Neural progenitor cell (in vitro differentiated cells): ENCODE data around the gene ETAA1. TPM values are rescaled to one million over a fixed set of nuclear protein-coding genes. Genes with fewer than 3 reads are reported as not detected.

Experiments
- DNase-seq: peaks from one replicate; pipeline ENCODE4 v3.0.0-alpha.2; 2016; ENCODE audit warnings: low spot score
- H2AFZ ChIP-seq: fragments of 200-600 bp; sonication (generic); replicated peaks from 2 replicates; pipeline ENCODE4 v1.6.1; 2016; ENCODE audit warnings: antibody characterized with exemption
- H3F3A ChIP-seq: fragments of 200-600 bp; sonication (generic); 2 replicates; pipeline ENCODE4 v1.6.1; 2016; ENCODE audit warnings: antibody characterized with exemption, low read depth
- H3K27ac ChIP-seq: fragments of 200-600 bp; sonication (generic); 2 replicates; pipeline ENCODE4 v1.5.1; 2016; ENCODE audit warnings: mild to moderate bottlenecking
- H3K27me3 ChIP-seq: fragments of 200-600 bp; sonication (generic); 2 replicates; pipeline ENCODE4 v1.6.1; 2016; ENCODE audit warnings: mild to moderate bottlenecking, moderate library complexity
- H3K36me3 ChIP-seq: fragments of 200-600 bp; sonication (generic); 2 replicates; pipeline ENCODE4 v1.5.1; 2016
- H3K4me1 ChIP-seq: fragments of 200-600 bp; sonication (generic); 2 replicates; pipeline ENCODE4 v1.6.1; 2016; ENCODE audit warnings: mixed run types
- H3K4me2 ChIP-seq: fragments of 200-600 bp; sonication (generic); 2 replicates; pipeline ENCODE4 v1.6.1; 2016
- H3K4me3 ChIP-seq: fragments of 200-600 bp; sonication (generic); 2 replicates; pipeline ENCODE4 v1.5.1; 2016
- H3K79me2 ChIP-seq: fragments of 200-600 bp; sonication (generic); 2 replicates; pipeline ENCODE4 v1.6.1; 2016; ENCODE audit warnings: low read depth
- H3K9ac ChIP-seq: fragments of 200-600 bp; sonication (generic); 2 replicates; pipeline ENCODE4 v1.6.1; 2016
- H3K9me3 ChIP-seq: fragments of 200-600 bp; sonication (generic); 2 replicates; pipeline ENCODE4 v1.5.1; 2016; ENCODE audit warnings: low read depth
- H4K20me1 ChIP-seq: fragments of 200-600 bp; sonication (generic); 2 replicates; pipeline ENCODE4 v1.6.1; 2016; ENCODE audit warnings: low read depth
- H3K27ac Mint-ChIP-seq: 3 replicates; pipeline ENCODE4 v1.8.0; 2021; ENCODE audit warnings: mixed read lengths
- H3K27me3 Mint-ChIP-seq: 2 replicates; pipeline ENCODE4 v1.8.0; 2022; ENCODE audit warnings: low read depth, mild to moderate bottlenecking, inconsistent platforms, moderate library complexity, mixed read lengths; ENCODE audit not compliant: insufficient read depth
- H3K36me3 Mint-ChIP-seq: 3 replicates; pipeline ENCODE4 v1.8.0; 2021; ENCODE audit warnings: mixed read lengths
- H3K4me1 Mint-ChIP-seq: 3 replicates; pipeline ENCODE4 v1.8.0; 2021; ENCODE audit warnings: mixed read lengths
- H3K4me3 Mint-ChIP-seq: 3 replicates; pipeline ENCODE4 v1.8.0; 2021; ENCODE audit warnings: mild to moderate bottlenecking, moderate library complexity, mixed read lengths
- H3K9me3 Mint-ChIP-seq: 3 replicates; pipeline ENCODE4 v1.8.0; 2020; ENCODE audit warnings: mixed read lengths
- CTCF ChIP-seq: fragments of 200-600 bp; sonication (generic); IDR thresholded peaks from 2 replicates; pipeline ENCODE4 v1.5.1; 2017; ENCODE audit warnings: antibody characterized with exemption, mild to moderate bottlenecking
- EZH2 ChIP-seq: fragments of 200-600 bp; sonication (generic); IDR thresholded peaks from 2 replicates; pipeline ENCODE4 v1.6.1; 2017; ENCODE audit warnings: antibody characterized with exemption, mild to moderate bottlenecking, moderate library complexity
- EZH2phosphoT487 ChIP-seq: fragments of 200-600 bp; sonication (generic); IDR thresholded peaks from 2 replicates; pipeline ENCODE4 v1.6.1; 2017; ENCODE audit warnings: antibody characterized with exemption
- total RNA-seq: library from RNA; depleted of rRNA; stranded (reverse); fragments of >200 nt; gene quantifications from 2 replicates; pipeline ENCODE4 v1.2.3, GENCODE V29; 2015; ENCODE audit warnings: low replicate concordance

ETAA1 gene
- 44.0 and 77.0 TPM in 2 replicates for total RNA-seq

- Histone ChIP-seq H3K36me3 (peaks cover 13% of the 10 kb centered on the region), H2AFZ (peak within 1 kb of the TSS; percentile 95), H3K4me1 (peaks cover 13% of the 10 kb centered on the region), H3F3A (peaks cover 4% of the 10 kb centered on the region), H3K4me2 (peak within 1 kb of the TSS; percentile 86), H4K20me1 (no peaks in the 10 kb centered on the region), H3K9ac (peak within 1 kb of the TSS; percentile 88), H3K27ac (peak within 1 kb of the TSS; percentile 94), H3K4me3 (peak within 1 kb of the TSS; percentile 91), H3K9me3 (no peaks in the 10 kb centered on the region), H3K79me2 (peaks cover 47% of the 10 kb centered on the region), H3K27me3 (no peaks in the 10 kb centered on the region)
- TF ChIP-seq EZH2phosphoT487 (no peak), EZH2 (no peak), CTCF (no peak)
- Mint-ChIP-seq H3K9me3 (no peaks in the 10 kb centered on the region), H3K27ac (peak within 1 kb of the TSS; percentile 99), H3K36me3 (peaks cover 2% of the 10 kb centered on the region), H3K4me3 (peak within 1 kb of the TSS; percentile 100), H3K27me3 (peaks cover 7% of the 10 kb centered on the region), H3K4me1 (peaks cover 15% of the 10 kb centered on the region)
- peak; percentile 96 for DNase-seq
Measured at GRCh38 chr2:67397143-67397986, at the start of gene ETAA1. Gene ETAA1, plus strand, starts transcription at chr2:67397333. Its CDS starts 116 bp downstream, at chr2:67397449.

DNA sequence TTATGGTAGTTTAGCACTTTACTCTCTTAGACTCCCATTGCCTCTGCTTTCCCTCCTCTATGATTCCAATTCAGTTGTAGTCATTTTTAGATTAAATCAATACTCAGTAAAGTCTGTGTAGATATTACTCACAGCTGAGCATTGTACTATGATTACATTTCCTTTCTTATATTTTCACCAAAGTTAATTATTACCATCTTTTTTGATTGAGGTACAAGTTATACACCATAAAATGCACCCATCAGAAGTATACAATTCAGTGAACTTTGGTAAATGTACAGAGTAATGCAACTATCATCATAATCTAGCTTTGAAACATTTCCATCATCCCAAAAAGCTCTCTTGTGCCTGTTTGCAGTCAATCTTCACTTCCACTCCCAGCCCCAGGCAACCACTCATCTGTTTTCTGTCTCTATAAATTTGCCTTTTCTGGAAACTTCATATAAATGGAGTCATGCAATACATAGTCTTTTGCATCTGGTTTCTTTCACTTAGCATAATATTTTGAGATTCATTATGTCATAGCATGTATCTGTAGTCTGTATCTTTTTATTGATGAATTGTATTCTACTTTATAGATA lies 30.2 kb upstream of the ETAA1 start:
- Histone ChIP-seq H3K27ac (no peak overlapping the region), H3K36me3 (no peaks in the 10 kb centered on the region), H3K9me3 (peaks cover 7% of the 10 kb centered on the region), H3K4me3 (no peak overlapping the region), H3K4me1 (no peaks in the 10 kb centered on the region), H3K9ac (no peak overlapping the region), H3K79me2 (no peaks in the 10 kb centered on the region), H3K27me3 (no peaks in the 10 kb centered on the region), H3K4me2 (no peak overlapping the region), H3F3A (no peaks in the 10 kb centered on the region), H2AFZ (no peak overlapping the region), H4K20me1 (no peaks in the 10 kb centered on the region)
- Mint-ChIP-seq H3K27me3 (peaks cover 3% of the 10 kb centered on the region), H3K9me3 (no peaks in the 10 kb centered on the region), H3K4me1 (no peaks in the 10 kb centered on the region), H3K36me3 (no peaks in the 10 kb centered on the region), H3K4me3 (no peak overlapping the region), H3K27ac (no peak overlapping the region)
- TF ChIP-seq CTCF (no peak), EZH2phosphoT487 (no peak), EZH2 (no peak)
- DNase-seq = no peak

GRCh38 chr2:67374481-67374880 lies 22.7 kb upstream of the ETAA1 start:
- no peaks in the 10 kb centered on the region for H3K36me3 Mint-ChIP-seq

More at GRCh38 chr2:67374481-67374880, 22.7 kb upstream of the ETAA1 start:
- Histone ChIP-seq H3K79me2 (no peaks in the 10 kb centered on the region), H3K9ac (no peak overlapping the region), H2AFZ (no peak overlapping the region), H3K4me3 (no peak overlapping the region), H4K20me1 (no peaks in the 10 kb centered on the region), H3K36me3 (no peaks in the 10 kb centered on the region), H3K27ac (no peak overlapping the region), H3K4me2 (no peak overlapping the region), H3K27me3 (no peaks in the 10 kb centered on the region), H3K9me3 (peaks cover 4% of the 10 kb centered on the region), H3K4me1 (no peaks in the 10 kb centered on the region), H3F3A (no peaks in the 10 kb centered on the region)
- no peaks in the 10 kb centered on the region for H3K27me3 Mint-ChIP-seq
- H3K4me3 Mint-ChIP-seq = no peak overlapping the region
- no peak overlapping the region for H3K27ac Mint-ChIP-seq
- H3K9me3 Mint-ChIP-seq = no peaks in the 10 kb centered on the region
- no peak for DNase-seq
- TF ChIP-seq EZH2 (no peak), CTCF (no peak), EZH2phosphoT487 (no peak)
- H3K4me1 Mint-ChIP-seq = no peaks in the 10 kb centered on the region
